HCT116 (cell line): Measurements from ENCODE around the gene DAZAP1. TPM values are rescaled to one million over a fixed set of nuclear protein-coding genes. Genes with fewer than 3 reads are reported as not detected.
A peak's percentile ranks its signal among the peaks of the same experiment; 100 is the strongest.

Experiments used
- ATAC-seq: fragments of 200-7000 bp; cut with Tn5 transposase; 2 replicates; pipeline ENCODE4 v1.9.1; 2020; ENCODE audit warnings: mild to moderate bottlenecking, moderate library complexity
- BruUV-seq: library from RNA; stranded (reverse); fragments of 400-500 nt; replicated peaks from 2 replicates; lab custom pipeline; 2021; lab: Mats Ljungman, UMichigan
- CTCF ChIA-PET: fragments of 300-600 bp; sonication (Branson Sonifier 250); formaldehyde crosslinking; loops from one replicate; lab custom pipeline; 2021; ENCODE audit warnings: antibody characterized with exemption; lab: Charles Lee
- POLR2A ChIA-PET: fragments of 300-600, 350-600 bp; sonication (Branson Sonifier 250); formaldehyde crosslinking; loops from one replicate; lab custom pipeline; 2021; ENCODE audit warnings: antibody characterized with exemption; lab: Charles Lee
- RAD21 ChIA-PET, 2 experiments: fragments of 300-600 bp; sonication (Branson Sonifier 250); formaldehyde crosslinking; loops; one replicate each; lab custom pipeline; 2023; ENCODE audit warnings: low total read pairs in 2 of 2; ENCODE audit not compliant: uncharacterized antibody in 2 of 2, unreplicated experiment in 2 of 2, low non-redundant PET in 1 of 2; lab: Charles Lee
- DNase-seq: peaks from one replicate; pipeline ENCODE4 v3.0.0-alpha.2; 2010; ENCODE audit warnings: low read depth, low spot score
- H2AFZ ChIP-seq: fragments of 200-600 bp; shearing (Covaris generic), sonication (generic); 2 replicates; pipeline ENCODE4 v1.6.1; 2017; ENCODE audit warnings: low read depth, mixed run types, mixed read lengths, antibody characterized with exemption, low read length; ENCODE audit not compliant: poor library complexity, severe bottlenecking
- H3K27ac ChIP-seq: 2 replicates; pipeline ENCODE4 v1.5.1; 2012; ENCODE audit warnings: low read depth, low read length
- H3K27me3 ChIP-seq: fragments of 200-600 bp; sonication (generic); 2 replicates; pipeline ENCODE4 v1.6.1; 2016; ENCODE audit warnings: mixed run types, low read length, mixed read lengths; ENCODE audit not compliant: insufficient read depth
- H3K36me3 ChIP-seq, 2 experiments: fragments of 200-500 bp in 1 of 2; fragments of 200-600 bp in 1 of 2; sonication (Bioruptor generic) in 1 of 2; sonication (generic) in 1 of 2; 2 replicates each; pipeline versions ENCODE4 v1.5.1 to v1.6.1; 2014 to 2016; ENCODE audit warnings: low read length in 2 of 2, inconsistent platforms in 1 of 2, mixed read lengths in 1 of 2, mixed run types in 1 of 2; ENCODE audit not compliant: insufficient read depth in 2 of 2, control insufficient read depth in 1 of 2
- H3K4me1 ChIP-seq, 2 experiments: fragments of 200-600 bp in 1 of 2; sonication (generic) in 1 of 2; 2 replicates each; pipeline versions ENCODE4 v1.5.1 to v1.6.1; 2012 to 2017; ENCODE audit warnings: low read length in 2 of 2, inconsistent platforms in 1 of 2, mild to moderate bottlenecking in 1 of 2, mixed read lengths in 1 of 2, mixed run types in 1 of 2, moderate library complexity in 1 of 2; ENCODE audit not compliant: insufficient read depth in 2 of 2, control insufficient read depth in 1 of 2
- H3K4me2 ChIP-seq: fragments of 200-600 bp; sonication (generic); 2 replicates; pipeline ENCODE4 v1.6.1; 2017; ENCODE audit warnings: mixed run types, low read length, mixed read lengths
- H3K4me3 ChIP-seq, 2 experiments: fragments of 200-600 bp in 1 of 2; sonication (generic) in 1 of 2; replicated peaks in 1 of 2; 2 replicates each; pipeline ENCODE4 v1.5.1; 2011 to 2016; ENCODE audit warnings: low read length in 2 of 2, control low read depth in 1 of 2, low read depth in 1 of 2, mild to moderate bottlenecking in 1 of 2, mixed read lengths in 1 of 2, mixed run types in 1 of 2
- H3K79me2 ChIP-seq: fragments of 200-600 bp; sonication (generic); 2 replicates; pipeline ENCODE4 v1.6.1; 2017; ENCODE audit warnings: mild to moderate bottlenecking, mixed run types, low read length, moderate library complexity, mixed read lengths; ENCODE audit not compliant: insufficient read depth
- H3K9ac ChIP-seq: fragments of 200-600 bp; sonication (generic); 2 replicates; pipeline ENCODE4 v1.6.1; 2016; ENCODE audit warnings: low read length, mixed read lengths
- H3K9me2 ChIP-seq: fragments of 200-600 bp; sonication (generic), shearing (Covaris generic); 2 replicates; pipeline ENCODE4 v1.6.1; 2017; ENCODE audit warnings: mixed run types, mild to moderate bottlenecking, moderate library complexity; ENCODE audit not compliant: insufficient read depth
- H3K9me3 ChIP-seq, 2 experiments: fragments of 200-500 bp in 1 of 2; fragments of 200-600 bp in 1 of 2; sonication (Bioruptor generic) in 1 of 2; sonication (generic) in 1 of 2; 2 replicates each; pipeline ENCODE4 v1.6.1; 2014 to 2017; ENCODE audit warnings: low read length in 2 of 2, mixed read lengths in 2 of 2, inconsistent platforms in 1 of 2, low read depth in 1 of 2, mild to moderate bottlenecking in 1 of 2, mixed run types in 1 of 2, moderate library complexity in 1 of 2; ENCODE audit not compliant: control insufficient read depth in 1 of 2, insufficient read depth in 1 of 2
- H4K20me1 ChIP-seq: fragments of 200-600 bp; sonication (generic), shearing (Covaris generic); 2 replicates; pipeline ENCODE4 v1.6.1; 2017; ENCODE audit warnings: mixed run types, mild to moderate bottlenecking, moderate library complexity; ENCODE audit not compliant: insufficient read depth
- EGR1 ChIP-seq: IDR thresholded peaks from 2 replicates; pipeline ENCODE4 v1.6.1; 2012; ENCODE audit warnings: low read depth
- ELF1 ChIP-seq: IDR thresholded peaks from 2 replicates; pipeline ENCODE4 v1.6.1; 2012; ENCODE audit warnings: low read depth, borderline replicate concordance
- EZH2 ChIP-seq: fragments of 200-600 bp; sonication (generic); IDR thresholded peaks from 2 replicates; pipeline ENCODE4 v1.6.1; 2017; ENCODE audit warnings: antibody characterized with exemption, mixed run types
- POLR2AphosphoS5 ChIP-seq: IDR thresholded peaks from 2 replicates; pipeline ENCODE4 v1.6.1; 2011; ENCODE audit warnings: mild to moderate bottlenecking, low read depth, low read length, moderate library complexity
- SP1 ChIP-seq: IDR thresholded peaks from 2 replicates; pipeline ENCODE4 v1.6.1; 2012; ENCODE audit warnings: low read depth
- intact Hi-C: fragments of 100-400 bp; cut with micrococcal nuclease; formaldehyde crosslinking; loops from 2 replicates; pipeline ENCODE4 v1.10.0; 2022
- total RNA-seq: library from RNA; stranded (reverse); gene quantifications from one replicate; pipeline ENCODE4 v1.2.1, GENCODE V29; 2021; ENCODE audit not compliant: unreplicated experiment
- TF ChIP-seq, protein P1 (sequence below): IDR thresholded peaks from 2 replicates; pipeline ENCODE4 v1.6.1; 2012; ENCODE audit warnings: low read depth
- TF ChIP-seq, protein P2 (sequence below): IDR thresholded peaks from 2 replicates; pipeline ENCODE4 v1.6.1; 2012

Gene DAZAP1
- total RNA-seq, 1 experiment from 2014 or later, result 191 TPM

DNA sequence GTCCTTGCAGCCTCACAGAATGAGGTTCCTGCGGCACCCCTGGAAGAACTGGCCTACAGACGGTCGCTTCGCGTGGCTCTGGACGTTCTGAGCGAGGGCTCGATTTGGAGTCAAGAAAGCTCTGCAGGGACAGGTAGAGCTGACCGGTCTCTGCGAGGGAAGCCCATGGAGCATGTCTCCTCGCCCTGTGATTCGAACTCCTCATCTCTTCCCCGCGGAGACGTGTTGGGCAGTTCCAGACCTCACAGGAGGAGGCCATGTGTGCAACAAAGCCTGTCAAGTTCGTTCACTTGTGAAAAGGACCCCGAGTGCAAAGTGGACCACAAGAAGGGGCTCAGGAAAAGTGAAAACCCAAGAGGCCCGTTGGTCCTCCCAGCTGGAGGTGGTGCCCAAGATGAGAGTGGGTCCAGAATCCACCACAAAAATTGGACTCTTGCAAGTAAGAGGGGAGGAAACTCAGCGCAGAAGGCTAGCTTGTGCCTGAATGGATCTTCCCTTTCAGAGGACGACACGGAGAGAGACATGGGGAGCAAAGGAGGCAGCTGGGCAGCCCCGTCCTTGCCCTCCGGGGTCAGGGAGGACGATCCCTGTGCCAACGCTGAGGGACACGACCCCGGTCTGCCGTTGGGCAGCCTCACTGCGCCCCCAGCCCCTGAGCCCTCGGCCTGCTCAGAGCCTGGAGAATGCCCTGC is 47.1 kb upstream of the DAZAP1 start:
- DNase-seq, result no peak
- CTCF ChIA-PET, result no interaction called here
- no peak for ATAC-seq
- Histone ChIP-seq H3K79me2 (peaks cover 32% of the 10 kb centered on the region), H3K4me1 (peaks cover 4 to 9% of the 10 kb centered on the region in 2 experiments; a peak in 2 of 4 replicates), H3K36me3 (peaks cover 40 to 57% of the 10 kb centered on the region in 2 experiments; a peak in 3 of 4 replicates), H3K27ac (peak overlapping the region; percentile 20; the same call in 1 of the 2 replicates), H4K20me1 (no peaks in the 10 kb centered on the region), H3K9me3 (no peaks in the 10 kb centered on the region), H3K9ac (no peak overlapping the region), H3K4me2 (no peak overlapping the region), H3K4me3 (no peak overlapping the region), H2AFZ (no peak overlapping the region), H3K27me3 (no peaks in the 10 kb centered on the region), H3K9me2 (no peaks in the 10 kb centered on the region)
- POLR2A ChIA-PET, result no interaction called here
- intact Hi-C loops, result no loop called here
- BruUV-seq, result no TSS peak
- TF ChIP-seq, protein P1, sequence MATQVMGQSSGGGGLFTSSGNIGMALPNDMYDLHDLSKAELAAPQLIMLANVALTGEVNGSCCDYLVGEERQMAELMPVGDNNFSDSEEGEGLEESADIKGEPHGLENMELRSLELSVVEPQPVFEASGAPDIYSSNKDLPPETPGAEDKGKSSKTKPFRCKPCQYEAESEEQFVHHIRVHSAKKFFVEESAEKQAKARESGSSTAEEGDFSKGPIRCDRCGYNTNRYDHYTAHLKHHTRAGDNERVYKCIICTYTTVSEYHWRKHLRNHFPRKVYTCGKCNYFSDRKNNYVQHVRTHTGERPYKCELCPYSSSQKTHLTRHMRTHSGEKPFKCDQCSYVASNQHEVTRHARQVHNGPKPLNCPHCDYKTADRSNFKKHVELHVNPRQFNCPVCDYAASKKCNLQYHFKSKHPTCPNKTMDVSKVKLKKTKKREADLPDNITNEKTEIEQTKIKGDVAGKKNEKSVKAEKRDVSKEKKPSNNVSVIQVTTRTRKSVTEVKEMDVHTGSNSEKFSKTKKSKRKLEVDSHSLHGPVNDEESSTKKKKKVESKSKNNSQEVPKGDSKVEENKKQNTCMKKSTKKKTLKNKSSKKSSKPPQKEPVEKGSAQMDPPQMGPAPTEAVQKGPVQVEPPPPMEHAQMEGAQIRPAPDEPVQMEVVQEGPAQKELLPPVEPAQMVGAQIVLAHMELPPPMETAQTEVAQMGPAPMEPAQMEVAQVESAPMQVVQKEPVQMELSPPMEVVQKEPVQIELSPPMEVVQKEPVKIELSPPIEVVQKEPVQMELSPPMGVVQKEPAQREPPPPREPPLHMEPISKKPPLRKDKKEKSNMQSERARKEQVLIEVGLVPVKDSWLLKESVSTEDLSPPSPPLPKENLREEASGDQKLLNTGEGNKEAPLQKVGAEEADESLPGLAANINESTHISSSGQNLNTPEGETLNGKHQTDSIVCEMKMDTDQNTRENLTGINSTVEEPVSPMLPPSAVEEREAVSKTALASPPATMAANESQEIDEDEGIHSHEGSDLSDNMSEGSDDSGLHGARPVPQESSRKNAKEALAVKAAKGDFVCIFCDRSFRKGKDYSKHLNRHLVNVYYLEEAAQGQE, result no peak
- TF ChIP-seq EGR1, result no peak
- RAD21 ChIA-PET, result no interaction called here

DNA sequence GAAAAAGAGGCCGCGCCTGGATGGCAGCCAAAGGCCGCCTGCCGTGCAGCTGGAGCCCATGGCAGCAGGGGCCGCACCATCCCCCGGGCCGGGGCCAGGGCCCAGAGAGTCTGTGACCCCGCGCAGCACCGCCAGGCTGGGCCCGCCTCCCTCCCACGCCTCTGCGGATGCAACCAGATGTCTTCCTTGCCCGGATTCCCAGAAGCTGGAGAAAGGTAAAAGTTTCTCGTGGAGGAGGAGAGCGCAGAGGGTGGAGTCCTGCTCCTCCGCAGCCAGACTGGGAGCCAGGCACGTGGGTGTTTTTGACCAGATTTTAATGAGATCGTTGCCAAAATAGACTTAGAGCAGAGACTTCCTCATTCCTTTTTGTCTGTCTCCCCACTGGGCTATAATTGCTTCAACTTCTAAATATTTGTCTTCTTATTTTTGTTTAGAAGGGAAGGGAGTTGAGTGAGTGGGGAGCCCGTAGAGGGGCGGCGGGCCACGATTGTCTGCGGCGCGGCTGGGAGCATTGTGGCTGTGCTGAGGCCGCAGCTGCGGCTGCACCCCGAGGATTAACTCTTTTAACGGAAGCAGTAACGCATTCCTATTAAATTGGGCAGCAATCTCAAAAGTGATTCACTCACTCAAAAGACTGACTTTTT is 46.4 kb upstream of the DAZAP1 start:
- H3K4me2 ChIP-seq, result no peak overlapping the region
- no peaks in the 10 kb centered on the region for H3K9me2 ChIP-seq
- no peak overlapping the region for H2AFZ ChIP-seq
- H3K9me3 ChIP-seq, result no peaks in the 10 kb centered on the region
- intact Hi-C loops, result no loop called here
- no peak overlapping the region for H3K9ac ChIP-seq
- H3K79me2 ChIP-seq, result peaks cover 27% of the 10 kb centered on the region
- peak overlapping the region; percentile 20; the same call in 1 of the 2 replicates for H3K27ac ChIP-seq
- ChIA-PET CTCF (no interaction called here), RAD21 (no interaction called here), POLR2A (no interaction called here)
- peaks cover 41 to 57% of the 10 kb centered on the region in 2 experiments; a peak in 3 of 4 replicates for H3K36me3 ChIP-seq
- peaks cover under 1 to 4% of the 10 kb centered on the region in 2 experiments; a peak in 2 of 4 replicates for H3K4me1 ChIP-seq
- H3K27me3 ChIP-seq, result no peaks in the 10 kb centered on the region
- no peak for ATAC-seq
- no peaks in the 10 kb centered on the region for H4K20me1 ChIP-seq
- no peak overlapping the region for H3K4me3 ChIP-seq
- no peak for DNase-seq
- no TSS peak for BruUV-seq
- TF ChIP-seq ELF1 (no peak), EZH2 (no peak), POLR2AphosphoS5 (no peak), SP1 (no peak)
- TF ChIP-seq, protein P1, result no peak
- TF ChIP-seq, protein P2, sequence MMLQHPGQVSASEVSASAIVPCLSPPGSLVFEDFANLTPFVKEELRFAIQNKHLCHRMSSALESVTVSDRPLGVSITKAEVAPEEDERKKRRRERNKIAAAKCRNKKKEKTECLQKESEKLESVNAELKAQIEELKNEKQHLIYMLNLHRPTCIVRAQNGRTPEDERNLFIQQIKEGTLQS, result no peak
